Measurements from ENCODE around the gene SLC41A2. TPM values are rescaled to one million over a fixed set of nuclear protein-coding genes. Genes with fewer than 3 reads are reported as not detected.

The SLC41A2 gene
- total RNA-seq, 1 donor from 2014 or later = 12.3 TPM

DNA sequence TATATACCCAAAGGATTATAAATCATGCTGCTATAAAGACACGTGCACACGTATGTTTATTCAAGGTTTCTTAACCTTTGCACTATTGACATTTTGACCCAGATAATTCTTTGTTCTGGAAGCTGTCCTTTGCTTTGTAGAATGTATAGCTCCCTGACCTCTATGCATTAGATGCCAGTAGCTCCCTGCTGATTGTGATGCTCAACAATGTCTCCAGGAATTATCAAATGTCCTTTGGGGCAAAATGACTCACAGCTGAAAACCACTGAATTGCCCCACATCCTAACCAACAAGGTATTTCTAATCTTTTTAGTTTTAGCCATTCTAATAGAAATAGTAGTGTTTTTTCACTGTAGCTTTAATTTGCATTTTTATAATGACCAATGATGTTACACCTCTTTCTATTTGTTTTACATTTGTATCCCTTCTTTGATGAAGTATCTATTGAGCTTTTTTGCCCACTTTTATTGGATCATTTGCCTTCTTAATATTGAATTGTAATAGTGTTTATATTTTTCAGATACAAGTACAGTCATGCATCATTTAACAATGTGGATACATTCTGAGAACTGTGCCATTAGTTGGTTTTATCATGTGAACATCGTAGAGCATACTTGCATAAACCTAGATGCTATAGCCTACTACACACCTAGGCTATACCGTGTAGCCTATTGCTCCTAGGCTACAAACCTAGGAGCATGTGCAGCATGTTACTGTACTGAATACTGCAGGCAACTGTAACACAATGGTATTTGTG, 17.7 kb upstream of the SLC41A2 start:
- intact Hi-C loops (cut with micrococcal nuclease) = no loop called here
- Mint-ChIP-seq H3K27ac (no peak overlapping the region), H3K27me3 (peaks cover 15% of the 10 kb centered on the region), H3K4me3 (no peak overlapping the region), H3K9me3 (no peaks in the 10 kb centered on the region), H3K36me3 (ENCODE audit: low read depth) (no peaks in the 10 kb centered on the region), H3K4me1 (peaks cover 5% of the 10 kb centered on the region)
- no peak for DNase-seq

GRCh38 chr12:104974626-104975290, 16.7 kb upstream of the SLC41A2 start:
- H3K9me3 Mint-ChIP-seq = no peaks in the 10 kb centered on the region
- no peaks in the 10 kb centered on the region for H3K36me3 Mint-ChIP-seq (ENCODE audit: low read depth)
- peak; percentile 25 for DNase-seq
- no peak overlapping the region for H3K27ac Mint-ChIP-seq
- peaks cover 9% of the 10 kb centered on the region for H3K27me3 Mint-ChIP-seq
- intact Hi-C loops (cut with micrococcal nuclease) = no loop called here
- H3K4me3 Mint-ChIP-seq = no peak overlapping the region
- peaks cover 5% of the 10 kb centered on the region for H3K4me1 Mint-ChIP-seq

DNA sequence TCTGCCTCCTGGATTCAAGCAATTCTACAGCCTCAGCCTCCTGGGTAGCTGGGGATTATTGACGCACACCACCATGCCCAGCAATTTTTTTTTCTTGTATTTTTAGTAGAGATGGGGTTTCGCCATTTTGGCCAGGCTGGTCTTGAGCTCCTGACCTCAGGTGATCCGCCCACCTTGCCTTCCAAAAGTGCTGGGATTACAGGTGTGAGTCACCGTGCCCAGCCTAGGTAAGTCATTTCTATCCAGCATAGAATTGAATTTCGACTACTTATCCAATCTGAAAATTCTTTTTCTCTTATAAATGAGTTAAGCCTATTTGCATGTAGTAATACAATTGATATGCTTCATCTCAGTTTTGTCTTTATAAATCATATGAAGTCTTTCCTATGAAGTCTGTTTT, 15.2 kb upstream of the SLC41A2 start:
- Mint-ChIP-seq H3K4me1 (peaks cover 5% of the 10 kb centered on the region), H3K4me3 (no peak overlapping the region), H3K27me3 (peaks cover 10% of the 10 kb centered on the region), H3K9me3 (no peaks in the 10 kb centered on the region), H3K27ac (no peak overlapping the region), H3K36me3 (ENCODE audit: low read depth) (no peaks in the 10 kb centered on the region)
- peak; percentile 22 for DNase-seq
- intact Hi-C loops (cut with micrococcal nuclease) = no loop called here

DNA sequence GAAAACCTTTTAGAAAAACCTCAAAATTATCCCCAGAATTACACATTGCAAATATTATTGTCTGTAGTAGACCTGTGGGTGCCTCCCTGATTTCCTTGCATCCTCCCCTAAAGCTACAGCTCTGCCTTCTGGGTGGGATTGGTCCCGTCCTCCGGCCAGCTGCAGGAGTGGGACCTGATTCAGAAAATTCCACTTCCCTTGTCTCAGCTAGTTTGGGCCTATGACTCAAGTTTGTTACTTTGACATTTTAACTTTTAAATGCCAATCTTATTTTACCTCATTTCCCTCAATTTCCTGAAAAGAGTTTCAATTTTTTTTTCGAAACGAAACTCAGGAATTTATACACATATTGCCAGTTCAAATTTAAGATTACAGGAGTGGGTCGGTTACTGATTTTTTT, 13.2 kb upstream of the SLC41A2 start:
- intact Hi-C loops (cut with micrococcal nuclease) = no loop called here
- Mint-ChIP-seq H3K4me3 (no peak overlapping the region), H3K36me3 (ENCODE audit: low read depth) (no peaks in the 10 kb centered on the region)

GRCh38 chr12:104969343-104969742, 11.3 kb upstream of the SLC41A2 start:
- Mint-ChIP-seq H3K4me1 (peaks cover 3% of the 10 kb centered on the region), H3K36me3 (ENCODE audit: low read depth) (no peaks in the 10 kb centered on the region), H3K27ac (no peak overlapping the region), H3K9me3 (no peaks in the 10 kb centered on the region), H3K4me3 (no peak overlapping the region), H3K27me3 (peaks cover 18% of the 10 kb centered on the region)
- intact Hi-C loops (cut with micrococcal nuclease) = no loop called here
- peak; percentile 38 for DNase-seq

More for the DNA sequence above, 13.2 kb upstream of the SLC41A2 start:
- Mint-ChIP-seq H3K4me1 (peaks cover 5% of the 10 kb centered on the region), H3K9me3 (no peaks in the 10 kb centered on the region), H3K27ac (no peak overlapping the region), H3K27me3 (peaks cover 8% of the 10 kb centered on the region)
- DNase-seq = peak; percentile 28

DNA sequence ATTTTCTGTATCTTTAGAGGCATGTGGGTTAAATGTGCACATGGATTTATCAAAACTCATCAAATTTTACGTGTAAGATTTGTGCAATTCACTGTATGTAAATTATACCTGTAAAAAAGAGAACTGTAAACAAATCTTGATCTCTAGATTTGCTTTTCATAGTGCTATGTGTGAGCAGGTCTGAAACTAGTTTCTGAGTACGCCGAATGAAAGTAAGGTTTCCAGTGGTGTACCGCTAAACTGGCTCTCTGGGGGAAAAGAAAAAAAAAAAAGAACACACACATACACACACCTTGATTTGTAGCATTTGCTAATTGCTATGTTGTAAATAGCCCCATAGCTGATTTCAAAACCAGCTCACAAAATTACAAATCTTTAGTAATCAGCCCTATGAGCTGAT, 8.6 kb upstream of the SLC41A2 start:
- Mint-ChIP-seq H3K4me1 (peaks cover 3% of the 10 kb centered on the region), H3K27me3 (peaks cover 40% of the 10 kb centered on the region), H3K27ac (no peak overlapping the region), H3K36me3 (ENCODE audit: low read depth) (no peaks in the 10 kb centered on the region), H3K4me3 (no peak overlapping the region), H3K9me3 (no peaks in the 10 kb centered on the region)
- intact Hi-C loops (cut with micrococcal nuclease) = no loop called here
- DNase-seq = no peak

DNA sequence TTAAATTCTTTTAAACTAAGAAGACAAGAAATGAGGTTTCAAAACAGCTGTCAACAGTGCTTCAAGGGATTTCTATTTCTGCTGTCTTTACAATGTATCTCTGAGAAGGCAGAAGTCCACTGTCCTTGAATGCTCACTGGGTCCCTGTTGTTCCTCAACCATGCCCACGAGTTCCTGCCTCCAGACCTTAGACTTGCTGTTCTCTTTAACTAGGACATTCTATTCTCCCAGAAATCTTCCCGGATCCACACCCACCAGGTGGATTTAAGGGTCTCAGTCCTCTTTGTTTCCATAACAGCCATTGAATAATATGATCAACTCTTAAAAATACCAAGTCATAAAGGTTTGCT, 6.7 kb upstream of the SLC41A2 start:
- intact Hi-C loops (cut with micrococcal nuclease) = no loop called here
- Mint-ChIP-seq H3K4me3 (no peak overlapping the region), H3K27me3 (peaks cover 49% of the 10 kb centered on the region), H3K27ac (no peak overlapping the region), H3K36me3 (ENCODE audit: low read depth) (no peaks in the 10 kb centered on the region), H3K4me1 (peaks cover 4% of the 10 kb centered on the region), H3K9me3 (no peaks in the 10 kb centered on the region)
- DNase-seq = no peak

- Mint-ChIP-seq H3K4me3 (no peak overlapping the region), H3K9me3 (no peaks in the 10 kb centered on the region), H3K4me1 (peaks cover 9% of the 10 kb centered on the region), H3K27ac (no peak overlapping the region), H3K36me3 (ENCODE audit: low read depth) (no peaks in the 10 kb centered on the region), H3K27me3 (peaks cover 48% of the 10 kb centered on the region)
- intact Hi-C loops (cut with micrococcal nuclease) = no loop called here
- DNase-seq = no peak
These were observed 6.2 kb upstream of the SLC41A2 start for GRCh38 chr12:104964167-104964855.

DNA sequence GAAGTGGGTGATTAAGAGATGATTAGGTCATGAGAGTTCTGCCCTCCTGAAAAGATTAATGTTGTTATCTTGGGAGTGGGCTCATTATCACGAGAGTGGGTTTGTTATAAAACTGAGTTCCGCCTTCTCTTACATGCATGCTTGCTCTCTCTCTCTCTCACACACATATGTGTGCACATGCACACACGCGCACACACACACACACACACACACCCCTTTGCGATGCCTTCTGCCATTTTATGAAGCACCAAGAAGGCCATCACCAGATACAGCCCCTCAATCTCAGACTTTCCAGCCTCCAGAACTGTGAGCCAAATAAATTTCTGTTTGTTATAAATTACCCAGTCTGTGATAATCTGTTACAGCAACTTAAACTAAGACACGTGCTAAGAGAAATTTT, 5.7 kb upstream of the SLC41A2 start:
- Mint-ChIP-seq H3K27me3 (peaks cover 47% of the 10 kb centered on the region), H3K4me3 (no peak overlapping the region), H3K36me3 (ENCODE audit: low read depth) (no peaks in the 10 kb centered on the region), H3K27ac (no peak overlapping the region), H3K4me1 (peaks cover 15% of the 10 kb centered on the region), H3K9me3 (no peaks in the 10 kb centered on the region)
- intact Hi-C loops (cut with micrococcal nuclease) = no loop called here
- no peak for DNase-seq

- DNase-seq = peak; percentile 51
- no peaks in the 10 kb centered on the region for H3K9me3 Mint-ChIP-seq
- no peak overlapping the region for H3K27ac Mint-ChIP-seq
- no peak overlapping the region for H3K4me3 Mint-ChIP-seq
- peaks cover 27% of the 10 kb centered on the region for H3K4me1 Mint-ChIP-seq
- intact Hi-C loops (cut with micrococcal nuclease) = no loop called here
- H3K27me3 Mint-ChIP-seq = peaks cover 47% of the 10 kb centered on the region
- H3K36me3 Mint-ChIP-seq (ENCODE audit: low read depth) = peaks cover 2% of the 10 kb centered on the region
These were observed 2.4 kb upstream of the SLC41A2 start for GRCh38 chr12:104960464-104960863.

- peaks cover 2% of the 10 kb centered on the region for H3K36me3 Mint-ChIP-seq (ENCODE audit: low read depth)
- intact Hi-C loops (cut with micrococcal nuclease) = loop anchor here (1.0 to 10.0 kb wide), 6 partner anchors 27 to 502 kb away; partner anchors contain the start of genes CHST11 and NOPCHAP1
- H3K27ac Mint-ChIP-seq = peak overlapping the region; percentile 92
- peak overlapping the region; percentile 85 for H3K4me3 Mint-ChIP-seq
- DNase-seq = peak; percentile 50
- H3K9me3 Mint-ChIP-seq = no peaks in the 10 kb centered on the region
- peaks cover 27% of the 10 kb centered on the region for H3K4me1 Mint-ChIP-seq
- H3K27me3 Mint-ChIP-seq = peaks cover 43% of the 10 kb centered on the region
These were observed 1.3 kb upstream of the SLC41A2 start for GRCh38 chr12:104959335-104959841.

- Mint-ChIP-seq H3K4me3 (peak overlapping the region; percentile 85), H3K27ac (peak overlapping the region; percentile 92), H3K9me3 (no peaks in the 10 kb centered on the region), H3K27me3 (peaks cover 43% of the 10 kb centered on the region), H3K36me3 (ENCODE audit: low read depth) (peaks cover 2% of the 10 kb centered on the region), H3K4me1 (peaks cover 27% of the 10 kb centered on the region)
- intact Hi-C loops (cut with micrococcal nuclease) = loop anchor here (1.0 to 10.0 kb wide), 7 partner anchors 27 to 502 kb away; partner anchors contain the start of genes CHST11 and NOPCHAP1
- no peak for DNase-seq
These were observed 780 bp upstream of the SLC41A2 start for GRCh38 chr12:104958805-104959334.

DNA sequence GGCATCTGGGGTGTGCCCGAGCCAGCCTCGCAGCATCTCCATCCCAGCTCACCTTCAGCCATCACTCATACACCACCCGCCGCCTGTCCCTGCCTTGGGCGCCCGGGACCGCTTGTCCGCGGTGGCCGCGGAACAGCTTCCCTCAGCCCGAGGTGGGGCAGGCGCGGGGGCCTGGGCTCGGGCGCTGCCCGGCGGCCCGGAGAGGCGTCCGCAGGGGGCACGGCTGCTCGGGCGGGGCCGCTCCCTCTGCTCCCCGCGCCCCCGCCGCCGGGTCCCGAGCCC, 430 bp downstream of the SLC41A2 start:
- Mint-ChIP-seq H3K36me3 (ENCODE audit: low read depth) (peaks cover 2% of the 10 kb centered on the region), H3K9me3 (no peaks in the 10 kb centered on the region), H3K4me1 (peaks cover 32% of the 10 kb centered on the region), H3K4me3 (peak overlapping the region; percentile 83), H3K27ac (peak overlapping the region; percentile 75), H3K27me3 (peaks cover 35% of the 10 kb centered on the region)
- intact Hi-C loops (cut with micrococcal nuclease) = loop anchor here (5.0 to 10.0 kb wide), 4 partner anchors 260 to 500 kb away; partner anchors contain the start of gene CHST11
- DNase-seq = peak; percentile 78
